HepG2 (cell line): ENCODE results near the gene TRMU. TPM values are rescaled to one million over a fixed set of nuclear protein-coding genes. Genes with fewer than 3 reads are reported as not detected.
A peak's percentile ranks its signal among the peaks of the same experiment; 100 is the strongest.

Experiments
- HNF4A ChIP-seq: sonication (generic); formaldehyde crosslinking; IDR thresholded peaks from 2 replicates; pipeline ENCODE4 v1.4.0; 2020; ENCODE audit warnings: missing genetic modification reagents
- ISX ChIP-seq: sonication (generic); formaldehyde crosslinking; conservative IDR thresholded peaks from 2 replicates; pipeline ENCODE4 v1.5.0; 2020; ENCODE audit warnings: missing genetic modification reagents
- MAZ ChIP-seq, 2 experiments: sonication (generic) in 1 of 2; formaldehyde crosslinking in 1 of 2; IDR thresholded peaks; 2 replicates each; pipeline versions ENCODE4 v1.5.0 to v1.6.1; 2012 to 2020; ENCODE audit warnings: low read depth in 2 of 2, mild to moderate bottlenecking in 2 of 2, borderline replicate concordance in 1 of 2, improper control_type of control experiment in 1 of 2, low read length in 1 of 2, missing genetic modification reagents in 1 of 2, moderate library complexity in 1 of 2
- NONO ChIP-seq, 2 experiments: fragments of 450-650 bp in 1 of 2; sonication (generic) in 1 of 2; formaldehyde crosslinking in 1 of 2; IDR thresholded peaks in 1 of 2; conservative IDR thresholded peaks in 1 of 2; 2 replicates each; pipeline versions ENCODE4 v1.6.1 to v1.8.0; 2017 to 2022; ENCODE audit warnings: mild to moderate bottlenecking in 1 of 2, missing genetic modification reagents in 1 of 2, moderate library complexity in 1 of 2
- NR1H2 ChIP-seq: sonication (generic); formaldehyde crosslinking; IDR thresholded peaks from 2 replicates; pipeline ENCODE4 v1.8.1; 2022; ENCODE audit warnings: low read depth, missing genetic modification reagents, borderline replicate concordance
- PHB2 ChIP-seq: fragments of 450-650 bp; IDR thresholded peaks from 2 replicates; pipeline ENCODE4 v1.6.1; 2018; ENCODE audit not compliant: partially characterized antibody
- RXRA ChIP-seq: sonication (generic); formaldehyde crosslinking; IDR thresholded peaks from 2 replicates; pipeline ENCODE4 v1.5.1; 2020; ENCODE audit warnings: missing genetic modification reagents
- SMARCE1 ChIP-seq: fragments of 450-650 bp; IDR thresholded peaks from 2 replicates; pipeline ENCODE4 v1.6.1; 2017; ENCODE audit warnings: borderline replicate concordance
- ZBTB7A ChIP-seq: sonication (generic); formaldehyde crosslinking; IDR thresholded peaks from 2 replicates; pipeline ENCODE4 v1.8.0; 2022; ENCODE audit warnings: mild to moderate bottlenecking, missing genetic modification reagents
- ZC3H13 ChIP-seq: sonication (generic); formaldehyde crosslinking; IDR thresholded peaks from 2 replicates; pipeline ENCODE4 v1.8.1; 2023; ENCODE audit warnings: mild to moderate bottlenecking, missing genetic modification reagents, moderate library complexity
- ZKSCAN5 ChIP-seq: sonication (generic); formaldehyde crosslinking; IDR thresholded peaks from 2 replicates; pipeline ENCODE4 v1.5.1; 2020; ENCODE audit warnings: mild to moderate bottlenecking, missing genetic modification reagents
- ZMYM3 ChIP-seq: sonication (generic); formaldehyde crosslinking; IDR thresholded peaks from 2 replicates; pipeline ENCODE4 v1.5.1; 2020; ENCODE audit warnings: mild to moderate bottlenecking, missing genetic modification reagents
- ZNF253 ChIP-seq: sonication (generic); formaldehyde crosslinking; IDR thresholded peaks from 2 replicates; pipeline ENCODE4 v1.8.0; 2022; ENCODE audit warnings: mild to moderate bottlenecking, missing genetic modification reagents, borderline replicate concordance
- ZNF274 ChIP-seq: sonication (generic); formaldehyde crosslinking; IDR thresholded peaks from 2 replicates; pipeline ENCODE4 v1.5.1; 2020; ENCODE audit warnings: mild to moderate bottlenecking, missing genetic modification reagents
- ZNF317 ChIP-seq: sonication (generic); formaldehyde crosslinking; IDR thresholded peaks from 2 replicates; pipeline ENCODE4 v1.5.0; 2020; ENCODE audit warnings: mild to moderate bottlenecking, missing genetic modification reagents
- ZNF629 ChIP-seq: sonication (generic); formaldehyde crosslinking; conservative IDR thresholded peaks from 2 replicates; pipeline ENCODE4 v1.5.0; 2020; ENCODE audit warnings: missing genetic modification reagents
- ZNF724P ChIP-seq: sonication (generic); formaldehyde crosslinking; IDR thresholded peaks from 2 replicates; pipeline ENCODE4 v1.8.0; 2022; ENCODE audit warnings: missing genetic modification reagents, borderline replicate concordance
- polyA plus RNA-seq, 8 experiments: library from polyadenylated mRNA; depleted of rRNA in 3 of 8; stranded (reverse) in 7 of 8; unstranded in 1 of 8; fragments of >200 nt; fragmentation: Illumina TruSeq in 4 of 8; extraction: Trizol in 4 of 8; gene quantifications; 2 replicates each; pipeline versions ENCODE4 v1.2.1 to v1.2.3, GENCODE V29; 2011 to 2016; ENCODE audit warnings: low read depth in 4 of 8, missing spikeins in 1 of 8, mixed read lengths in 1 of 8; ENCODE audit not compliant: insufficient read depth in 1 of 8
- total RNA-seq, 5 experiments: library from RNA; depleted of rRNA; stranded (reverse); fragments of >200 nt; fragmentation: Illumina TruSeq; extraction: Trizol; gene quantifications; 2 replicates each; pipeline ENCODE4 v1.2.3, GENCODE V29; 2016; ENCODE audit warnings: low read depth in 1 of 5
- TF ChIP-seq, protein P1 (sequence below): sonication (generic); formaldehyde crosslinking; IDR thresholded peaks from 2 replicates; pipeline ENCODE4 v1.9.0; 2021; ENCODE audit warnings: missing genetic modification reagents, borderline replicate concordance
- TF ChIP-seq, protein P2 (sequence below): sonication (generic); formaldehyde crosslinking; IDR thresholded peaks from 2 replicates; pipeline ENCODE4 v1.4.0; 2020; ENCODE audit warnings: missing genetic modification reagents
- TF ChIP-seq, protein P3 (sequence below): IDR thresholded peaks from 2 replicates; pipeline ENCODE4 v1.6.1; 2016; ENCODE audit warnings: low read depth
- TF ChIP-seq, protein P4 (sequence below): IDR thresholded peaks from 2 replicates; pipeline ENCODE4 v1.6.1; 2012; ENCODE audit warnings: low read length, improper control_type of control experiment

TRMU gene
- total and polyA plus RNA-seq, 2 of the 13 experiments (the other 11 are each of a cell fraction or from before 2014, with no cell fraction given) = 31.0 to 50.2 TPM

DNA sequence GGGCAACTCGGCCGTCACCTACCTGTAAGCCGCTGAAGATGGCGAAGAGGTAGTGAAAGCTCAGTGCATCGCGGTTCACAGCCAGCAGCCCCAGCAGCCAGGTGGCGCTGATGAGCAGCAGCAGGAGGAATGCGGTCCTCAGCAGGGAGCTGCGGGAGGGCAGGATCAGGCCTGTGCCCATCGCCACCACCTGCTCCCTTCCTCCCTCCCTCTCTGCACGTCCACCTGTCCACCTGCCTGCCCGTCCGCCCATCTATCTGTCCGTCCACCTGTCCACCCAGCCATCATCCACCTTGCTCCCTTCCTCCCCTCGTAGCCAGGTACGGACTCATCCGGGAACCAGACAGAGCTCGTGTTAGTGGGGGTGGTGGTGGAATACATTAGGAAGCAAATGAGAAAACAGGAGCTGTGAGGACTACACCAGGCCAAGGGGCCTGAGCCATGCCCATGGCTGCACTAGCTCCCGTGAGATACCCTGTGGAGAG is 32.2 kb downstream of the TRMU start (continued):
- no peak for TF ChIP-seq ZNF629 (CRISPR knock-in tag)
- peak; percentile 47; the same call in 1 of the 2 replicates for TF ChIP-seq RXRA (CRISPR knock-in tag)
- no peak for TF ChIP-seq ZKSCAN5 (CRISPR knock-in tag)
- TF ChIP-seq ZNF317 (CRISPR knock-in tag) = no peak
- no peak for TF ChIP-seq ZMYM3
- no peak for TF ChIP-seq MAZ (IDR thresholded peaks at IDR 0.05; ENCODE audit: borderline replicate concordance, low read depth, low read length)
- no peak for TF ChIP-seq MAZ (CRISPR knock-in tag; IDR thresholded peaks at IDR 0.05; ENCODE audit: low read depth)
- TF ChIP-seq SMARCE1 = no peak
- no peak for TF ChIP-seq ZC3H13 (CRISPR knock-in tag)
- TF ChIP-seq NR1H2 (CRISPR knock-in tag) = no peak
- no peak for TF ChIP-seq ISX (CRISPR knock-in tag)
- no peak for TF ChIP-seq PHB2
- TF ChIP-seq, protein P1, sequence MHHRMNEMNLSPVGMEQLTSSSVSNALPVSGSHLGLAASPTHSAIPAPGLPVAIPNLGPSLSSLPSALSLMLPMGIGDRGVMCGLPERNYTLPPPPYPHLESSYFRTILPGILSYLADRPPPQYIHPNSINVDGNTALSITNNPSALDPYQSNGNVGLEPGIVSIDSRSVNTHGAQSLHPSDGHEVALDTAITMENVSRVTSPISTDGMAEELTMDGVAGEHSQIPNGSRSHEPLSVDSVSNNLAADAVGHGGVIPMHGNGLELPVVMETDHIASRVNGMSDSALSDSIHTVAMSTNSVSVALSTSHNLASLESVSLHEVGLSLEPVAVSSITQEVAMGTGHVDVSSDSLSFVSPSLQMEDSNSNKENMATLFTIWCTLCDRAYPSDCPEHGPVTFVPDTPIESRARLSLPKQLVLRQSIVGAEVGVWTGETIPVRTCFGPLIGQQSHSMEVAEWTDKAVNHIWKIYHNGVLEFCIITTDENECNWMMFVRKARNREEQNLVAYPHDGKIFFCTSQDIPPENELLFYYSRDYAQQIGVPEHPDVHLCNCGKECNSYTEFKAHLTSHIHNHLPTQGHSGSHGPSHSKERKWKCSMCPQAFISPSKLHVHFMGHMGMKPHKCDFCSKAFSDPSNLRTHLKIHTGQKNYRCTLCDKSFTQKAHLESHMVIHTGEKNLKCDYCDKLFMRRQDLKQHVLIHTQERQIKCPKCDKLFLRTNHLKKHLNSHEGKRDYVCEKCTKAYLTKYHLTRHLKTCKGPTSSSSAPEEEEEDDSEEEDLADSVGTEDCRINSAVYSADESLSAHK (CRISPR knock-in tag) = no peak
- no peak for TF ChIP-seq ZBTB7A (CRISPR knock-in tag)
- no peak for TF ChIP-seq ZNF253 (CRISPR knock-in tag)
- TF ChIP-seq HNF4A (CRISPR knock-in tag) = no peak
- TF ChIP-seq, protein P2, sequence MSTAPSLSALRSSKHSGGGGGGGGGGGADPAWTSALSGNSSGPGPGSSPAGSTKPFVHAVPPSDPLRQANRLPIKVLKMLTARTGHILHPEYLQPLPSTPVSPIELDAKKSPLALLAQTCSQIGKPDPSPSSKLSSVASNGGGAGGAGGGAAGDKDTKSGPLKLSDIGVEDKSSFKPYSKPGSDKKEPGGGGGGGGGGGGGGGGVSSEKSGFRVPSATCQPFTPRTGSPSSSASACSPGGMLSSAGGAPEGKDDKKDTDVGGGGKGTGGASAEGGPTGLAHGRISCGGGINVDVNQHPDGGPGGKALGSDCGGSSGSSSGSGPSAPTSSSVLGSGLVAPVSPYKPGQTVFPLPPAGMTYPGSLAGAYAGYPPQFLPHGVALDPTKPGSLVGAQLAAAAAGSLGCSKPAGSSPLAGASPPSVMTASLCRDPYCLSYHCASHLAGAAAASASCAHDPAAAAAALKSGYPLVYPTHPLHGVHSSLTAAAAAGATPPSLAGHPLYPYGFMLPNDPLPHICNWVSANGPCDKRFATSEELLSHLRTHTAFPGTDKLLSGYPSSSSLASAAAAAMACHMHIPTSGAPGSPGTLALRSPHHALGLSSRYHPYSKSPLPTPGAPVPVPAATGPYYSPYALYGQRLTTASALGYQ = no peak
- TF ChIP-seq NONO (IDR thresholded peaks at IDR 0.05) = no peak
- TF ChIP-seq NONO (CRISPR knock-in tag; conservative IDR thresholded peaks at IDR 0.05) = peak; percentile 71; the same call in 1 of the 2 replicates
- TF ChIP-seq, protein P3, sequence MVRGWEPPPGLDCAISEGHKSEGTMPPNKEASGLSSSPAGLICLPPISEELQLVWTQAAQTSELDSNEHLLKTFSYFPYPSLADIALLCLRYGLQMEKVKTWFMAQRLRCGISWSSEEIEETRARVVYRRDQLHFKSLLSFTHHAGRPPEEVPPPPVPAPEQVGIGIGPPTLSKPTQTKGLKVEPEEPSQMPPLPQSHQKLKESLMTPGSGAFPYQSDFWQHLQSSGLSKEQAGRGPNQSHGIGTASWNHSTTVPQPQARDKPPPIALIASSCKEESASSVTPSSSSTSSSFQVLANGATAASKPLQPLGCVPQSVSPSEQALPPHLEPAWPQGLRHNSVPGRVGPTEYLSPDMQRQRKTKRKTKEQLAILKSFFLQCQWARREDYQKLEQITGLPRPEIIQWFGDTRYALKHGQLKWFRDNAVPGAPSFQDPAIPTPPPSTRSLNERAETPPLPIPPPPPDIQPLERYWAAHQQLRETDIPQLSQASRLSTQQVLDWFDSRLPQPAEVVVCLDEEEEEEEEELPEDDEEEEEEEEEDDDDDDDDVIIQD (CRISPR knock-in tag) = no peak
- no peak for TF ChIP-seq ZNF724P (CRISPR knock-in tag)
- TF ChIP-seq ZNF274 (CRISPR knock-in tag) = no peak
- TF ChIP-seq, protein P4, sequence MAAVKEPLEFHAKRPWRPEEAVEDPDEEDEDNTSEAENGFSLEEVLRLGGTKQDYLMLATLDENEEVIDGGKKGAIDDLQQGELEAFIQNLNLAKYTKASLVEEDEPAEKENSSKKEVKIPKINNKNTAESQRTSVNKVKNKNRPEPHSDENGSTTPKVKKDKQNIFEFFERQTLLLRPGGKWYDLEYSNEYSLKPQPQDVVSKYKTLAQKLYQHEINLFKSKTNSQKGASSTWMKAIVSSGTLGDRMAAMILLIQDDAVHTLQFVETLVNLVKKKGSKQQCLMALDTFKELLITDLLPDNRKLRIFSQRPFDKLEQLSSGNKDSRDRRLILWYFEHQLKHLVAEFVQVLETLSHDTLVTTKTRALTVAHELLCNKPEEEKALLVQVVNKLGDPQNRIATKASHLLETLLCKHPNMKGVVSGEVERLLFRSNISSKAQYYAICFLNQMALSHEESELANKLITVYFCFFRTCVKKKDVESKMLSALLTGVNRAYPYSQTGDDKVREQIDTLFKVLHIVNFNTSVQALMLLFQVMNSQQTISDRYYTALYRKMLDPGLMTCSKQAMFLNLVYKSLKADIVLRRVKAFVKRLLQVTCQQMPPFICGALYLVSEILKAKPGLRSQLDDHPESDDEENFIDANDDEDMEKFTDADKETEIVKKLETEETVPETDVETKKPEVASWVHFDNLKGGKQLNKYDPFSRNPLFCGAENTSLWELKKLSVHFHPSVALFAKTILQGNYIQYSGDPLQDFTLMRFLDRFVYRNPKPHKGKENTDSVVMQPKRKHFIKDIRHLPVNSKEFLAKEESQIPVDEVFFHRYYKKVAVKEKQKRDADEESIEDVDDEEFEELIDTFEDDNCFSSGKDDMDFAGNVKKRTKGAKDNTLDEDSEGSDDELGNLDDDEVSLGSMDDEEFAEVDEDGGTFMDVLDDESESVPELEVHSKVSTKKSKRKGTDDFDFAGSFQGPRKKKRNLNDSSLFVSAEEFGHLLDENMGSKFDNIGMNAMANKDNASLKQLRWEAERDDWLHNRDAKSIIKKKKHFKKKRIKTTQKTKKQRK = no peak
